HCT116 (cell line): Measurements from ENCODE around the gene ENTPD6. TPM values are rescaled to one million over a fixed set of nuclear protein-coding genes. Genes with fewer than 3 reads are reported as not detected.

Experiments used
- ATAC-seq: fragments of 200-7000 bp; cut with Tn5 transposase; 2 replicates; pipeline ENCODE4 v1.9.1; 2020; ENCODE audit warnings: mild to moderate bottlenecking, moderate library complexity
- BruUV-seq: library from RNA; stranded (reverse); fragments of 400-500 nt; replicated peaks from 2 replicates; lab custom pipeline; 2021; lab: Mats Ljungman, UMichigan
- CTCF ChIA-PET: fragments of 300-600 bp; sonication (Branson Sonifier 250); formaldehyde crosslinking; loops from one replicate; lab custom pipeline; 2021; ENCODE audit warnings: antibody characterized with exemption; lab: Charles Lee
- POLR2A ChIA-PET: fragments of 300-600, 350-600 bp; sonication (Branson Sonifier 250); formaldehyde crosslinking; loops from one replicate; lab custom pipeline; 2021; ENCODE audit warnings: antibody characterized with exemption; lab: Charles Lee
- RAD21 ChIA-PET, 2 experiments: fragments of 300-600 bp; sonication (Branson Sonifier 250); formaldehyde crosslinking; loops; one replicate each; lab custom pipeline; 2023; ENCODE audit warnings: low total read pairs in 2 of 2; ENCODE audit not compliant: uncharacterized antibody in 2 of 2, unreplicated experiment in 2 of 2, low non-redundant PET in 1 of 2; lab: Charles Lee
- DNase-seq: peaks from one replicate; pipeline ENCODE4 v3.0.0-alpha.2; 2010; ENCODE audit warnings: low read depth, low spot score
- H2AFZ ChIP-seq: fragments of 200-600 bp; shearing (Covaris generic), sonication (generic); 2 replicates; pipeline ENCODE4 v1.6.1; 2017; ENCODE audit warnings: low read depth, mixed run types, mixed read lengths, antibody characterized with exemption, low read length; ENCODE audit not compliant: poor library complexity, severe bottlenecking
- H3K27ac ChIP-seq: 2 replicates; pipeline ENCODE4 v1.5.1; 2012; ENCODE audit warnings: low read depth, low read length
- H3K27me3 ChIP-seq: fragments of 200-600 bp; sonication (generic); 2 replicates; pipeline ENCODE4 v1.6.1; 2016; ENCODE audit warnings: mixed run types, low read length, mixed read lengths; ENCODE audit not compliant: insufficient read depth
- H3K36me3 ChIP-seq, 2 experiments: fragments of 200-500 bp in 1 of 2; fragments of 200-600 bp in 1 of 2; sonication (Bioruptor generic) in 1 of 2; sonication (generic) in 1 of 2; 2 replicates each; pipeline versions ENCODE4 v1.5.1 to v1.6.1; 2014 to 2016; ENCODE audit warnings: low read length in 2 of 2, inconsistent platforms in 1 of 2, mixed read lengths in 1 of 2, mixed run types in 1 of 2; ENCODE audit not compliant: insufficient read depth in 2 of 2, control insufficient read depth in 1 of 2
- H3K4me1 ChIP-seq, 2 experiments: fragments of 200-600 bp in 1 of 2; sonication (generic) in 1 of 2; 2 replicates each; pipeline versions ENCODE4 v1.5.1 to v1.6.1; 2012 to 2017; ENCODE audit warnings: low read length in 2 of 2, inconsistent platforms in 1 of 2, mild to moderate bottlenecking in 1 of 2, mixed read lengths in 1 of 2, mixed run types in 1 of 2, moderate library complexity in 1 of 2; ENCODE audit not compliant: insufficient read depth in 2 of 2, control insufficient read depth in 1 of 2
- H3K4me2 ChIP-seq: fragments of 200-600 bp; sonication (generic); 2 replicates; pipeline ENCODE4 v1.6.1; 2017; ENCODE audit warnings: mixed run types, low read length, mixed read lengths
- H3K4me3 ChIP-seq, 2 experiments: fragments of 200-600 bp in 1 of 2; sonication (generic) in 1 of 2; replicated peaks in 1 of 2; 2 replicates each; pipeline ENCODE4 v1.5.1; 2011 to 2016; ENCODE audit warnings: low read length in 2 of 2, control low read depth in 1 of 2, low read depth in 1 of 2, mild to moderate bottlenecking in 1 of 2, mixed read lengths in 1 of 2, mixed run types in 1 of 2
- H3K79me2 ChIP-seq: fragments of 200-600 bp; sonication (generic); 2 replicates; pipeline ENCODE4 v1.6.1; 2017; ENCODE audit warnings: mild to moderate bottlenecking, mixed run types, low read length, moderate library complexity, mixed read lengths; ENCODE audit not compliant: insufficient read depth
- H3K9ac ChIP-seq: fragments of 200-600 bp; sonication (generic); 2 replicates; pipeline ENCODE4 v1.6.1; 2016; ENCODE audit warnings: low read length, mixed read lengths
- H3K9me2 ChIP-seq: fragments of 200-600 bp; sonication (generic), shearing (Covaris generic); 2 replicates; pipeline ENCODE4 v1.6.1; 2017; ENCODE audit warnings: mixed run types, mild to moderate bottlenecking, moderate library complexity; ENCODE audit not compliant: insufficient read depth
- H3K9me3 ChIP-seq, 2 experiments: fragments of 200-500 bp in 1 of 2; fragments of 200-600 bp in 1 of 2; sonication (Bioruptor generic) in 1 of 2; sonication (generic) in 1 of 2; 2 replicates each; pipeline ENCODE4 v1.6.1; 2014 to 2017; ENCODE audit warnings: low read length in 2 of 2, mixed read lengths in 2 of 2, inconsistent platforms in 1 of 2, low read depth in 1 of 2, mild to moderate bottlenecking in 1 of 2, mixed run types in 1 of 2, moderate library complexity in 1 of 2; ENCODE audit not compliant: control insufficient read depth in 1 of 2, insufficient read depth in 1 of 2
- H4K20me1 ChIP-seq: fragments of 200-600 bp; sonication (generic), shearing (Covaris generic); 2 replicates; pipeline ENCODE4 v1.6.1; 2017; ENCODE audit warnings: mixed run types, mild to moderate bottlenecking, moderate library complexity; ENCODE audit not compliant: insufficient read depth
- CBX3 ChIP-seq: IDR thresholded peaks from 2 replicates; pipeline ENCODE4 v1.6.1; 2012; ENCODE audit warnings: low read depth
- CTCF ChIP-seq, 3 experiments: fragments of 200-600 bp in 1 of 3; sonication (generic) in 1 of 3; IDR thresholded peaks in 2 of 3; conservative IDR thresholded peaks in 1 of 3; 2 replicates each; pipeline ENCODE4 v1.5.1; 2012 to 2017; ENCODE audit warnings: low read depth in 2 of 3, low read length in 2 of 3, antibody characterized with exemption in 1 of 3, borderline replicate concordance in 1 of 3, control low read depth in 1 of 3, mild to moderate bottlenecking in 1 of 3, mixed read lengths in 1 of 3, mixed run types in 1 of 3, moderate library complexity in 1 of 3; ENCODE audit not compliant: insufficient read depth in 1 of 3
- EGR1 ChIP-seq: IDR thresholded peaks from 2 replicates; pipeline ENCODE4 v1.6.1; 2012; ENCODE audit warnings: low read depth
- ELF1 ChIP-seq: IDR thresholded peaks from 2 replicates; pipeline ENCODE4 v1.6.1; 2012; ENCODE audit warnings: low read depth, borderline replicate concordance
- EZH2phosphoT487 ChIP-seq: fragments of 200-600 bp; IDR thresholded peaks from 2 replicates; pipeline ENCODE4 v1.6.1; 2018; ENCODE audit warnings: antibody characterized with exemption, borderline replicate concordance
- FOSL1 ChIP-seq: IDR thresholded peaks from 2 replicates; pipeline ENCODE4 v1.6.1; 2012; ENCODE audit warnings: low read depth
- JUND ChIP-seq: IDR thresholded peaks from 2 replicates; pipeline ENCODE4 v1.6.1; 2012
- POLR2A ChIP-seq: IDR thresholded peaks from 2 replicates; pipeline ENCODE4 v1.7.0; 2011; ENCODE audit warnings: borderline replicate concordance; ENCODE audit not compliant: insufficient read depth, insufficient read length; ENCODE audit errors: extremely low read depth
- RAD21 ChIP-seq: IDR thresholded peaks from 2 replicates; pipeline ENCODE4 v1.6.1; 2012; ENCODE audit warnings: low read depth, mild to moderate bottlenecking
- SIN3A ChIP-seq: IDR thresholded peaks from 2 replicates; pipeline ENCODE4 v1.6.1; 2012; ENCODE audit warnings: low read depth
- TCF7L2 ChIP-seq: IDR thresholded peaks from 2 replicates; pipeline ENCODE4 v1.7.0; 2011; ENCODE audit warnings: borderline replicate concordance, inconsistent platforms; ENCODE audit not compliant: insufficient read depth, insufficient read length; ENCODE audit errors: extremely low read depth
- YY1 ChIP-seq: IDR thresholded peaks from 2 replicates; pipeline ENCODE4 v1.6.1; 2011; ENCODE audit warnings: low read length, low read depth, moderate library complexity, mild to moderate bottlenecking; ENCODE audit not compliant: insufficient replicate concordance; ENCODE audit errors: extremely low read depth
- ZBTB33 ChIP-seq: IDR thresholded peaks from 2 replicates; pipeline ENCODE4 v1.6.1; 2011; ENCODE audit warnings: mild to moderate bottlenecking, low read length, moderate library complexity; ENCODE audit not compliant: insufficient replicate concordance; ENCODE audit errors: extremely low read depth
- ZFX ChIP-seq: fragments of 450-650 bp; IDR thresholded peaks from 2 replicates; pipeline ENCODE4 v1.6.1; 2017
- ZNF274 ChIP-seq: fragments of 200-500 bp; sonication (Bioruptor generic); IDR thresholded peaks from 2 replicates; pipeline ENCODE4 v1.6.1; 2014; ENCODE audit warnings: mild to moderate bottlenecking, low read depth, low read length, inconsistent platforms
- intact Hi-C: fragments of 100-400 bp; cut with micrococcal nuclease; formaldehyde crosslinking; loops from 2 replicates; pipeline ENCODE4 v1.10.0; 2022
- total RNA-seq: library from RNA; stranded (reverse); gene quantifications from one replicate; pipeline ENCODE4 v1.2.1, GENCODE V29; 2021; ENCODE audit not compliant: unreplicated experiment
- TF ChIP-seq, protein P1 (sequence below): IDR thresholded peaks from 2 replicates; pipeline ENCODE4 v1.6.1; 2012

Gene ENTPD6
- total RNA-seq, 1 experiment from 2014 or later: 89.2 TPM

DNA sequence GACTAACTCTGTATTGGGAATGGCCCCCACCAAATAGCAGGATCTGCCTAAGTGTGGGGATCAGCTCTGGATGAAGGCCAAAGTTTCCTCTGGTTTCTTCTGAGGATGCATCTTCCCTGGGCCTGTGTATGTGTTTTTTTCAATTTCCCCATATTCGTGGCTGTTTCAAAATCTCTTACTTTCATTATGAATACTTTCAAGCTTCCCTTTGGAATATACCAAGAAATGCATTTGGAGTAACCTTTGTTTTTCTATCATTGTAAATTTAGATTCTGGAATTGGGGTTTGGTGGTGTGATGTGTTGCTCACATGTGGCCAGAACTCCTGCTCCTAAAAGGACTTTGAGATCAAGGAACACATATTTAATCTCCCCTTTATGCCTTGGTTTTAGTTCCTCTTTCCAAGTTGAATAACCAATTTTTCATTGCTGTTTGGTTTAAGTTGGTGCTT, 8.4 kb downstream of the ENTPD6 start:
- Histone ChIP-seq H3K36me3 (no peaks in the 10 kb centered on the region), H3K4me3 (no peak overlapping the region), H3K9me2 (no peaks in the 10 kb centered on the region), H3K4me2 (no peak overlapping the region), H3K27me3 (no peaks in the 10 kb centered on the region), H3K4me1 (peaks cover 0 to 3% of the 10 kb centered on the region in 2 experiments; a peak in 1 of 4 replicates), H3K79me2 (peaks cover 74% of the 10 kb centered on the region), H2AFZ (no peak overlapping the region), H4K20me1 (no peaks in the 10 kb centered on the region), H3K9me3 (no peaks in the 10 kb centered on the region), H3K9ac (no peak overlapping the region), H3K27ac (no peak overlapping the region)
- intact Hi-C loops: no loop called here
- POLR2A ChIA-PET: no interaction called here
- no peak for ATAC-seq
- CTCF ChIA-PET: no interaction called here
- no peak for TF ChIP-seq EZH2phosphoT487
- TF ChIP-seq CTCF (IDR thresholded peaks at IDR 0.05 in 2 of 3, conservative IDR thresholded peaks at IDR 0.05 in 1 of 3; ENCODE audit: borderline replicate concordance in 1 of 3, insufficient read depth in 1 of 3, low read depth in 2 of 3, low read length in 2 of 3): no peak
- TF ChIP-seq ZNF274: no peak
- TF ChIP-seq CBX3: no peak
- TF ChIP-seq ZFX: no peak
- TF ChIP-seq ZBTB33: no peak
- TF ChIP-seq SIN3A: no peak
- TF ChIP-seq YY1: no peak
- TF ChIP-seq EGR1: no peak
- no peak for TF ChIP-seq ELF1
- no peak for TF ChIP-seq FOSL1
- no peak for TF ChIP-seq RAD21
- TF ChIP-seq, protein P1, sequence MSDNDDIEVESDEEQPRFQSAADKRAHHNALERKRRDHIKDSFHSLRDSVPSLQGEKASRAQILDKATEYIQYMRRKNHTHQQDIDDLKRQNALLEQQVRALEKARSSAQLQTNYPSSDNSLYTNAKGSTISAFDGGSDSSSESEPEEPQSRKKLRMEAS: no peak
- TF ChIP-seq JUND: no peak
- TF ChIP-seq POLR2A: no peak
- no peak for TF ChIP-seq TCF7L2
- RAD21 ChIA-PET: no interaction called here
- no peak for DNase-seq
- no TSS peak for BruUV-seq
